Measurements from ENCODE around the gene PEPD. TPM values are rescaled to one million over a fixed set of nuclear protein-coding genes. Genes with fewer than 3 reads are reported as not detected.
"Not testable (repeated sequence)": the region's sequence is repeated elsewhere in the genome, so short reads cannot be mapped to it uniquely, and the experiment has no call there.

Gene PEPD
- polyA plus RNA-seq, 1 donor from 2014 or later = 91.1 TPM

GRCh38 chr19:33500991-33501390 lies 20.6 kb downstream of the PEPD start:
- H3K4me3 Mint-ChIP-seq = no peak overlapping the region
- peaks cover 4% of the 10 kb centered on the region for H3K36me3 Mint-ChIP-seq
- peaks cover 0 to under 1% (median 0%) of the 10 kb centered on the region in 3 donors for H3K4me1 Mint-ChIP-seq
- H3K9me3 Mint-ChIP-seq = no peaks in the 10 kb centered on the region
- H3K27me3 Mint-ChIP-seq = no peaks in the 10 kb centered on the region
- no peak overlapping the region for H3K27ac Mint-ChIP-seq

GRCh38 chr19:33500586-33500985 lies 21.0 kb downstream of the PEPD start:
- no peak overlapping the region for H3K27ac Mint-ChIP-seq
- peaks cover 4% of the 10 kb centered on the region for H3K36me3 Mint-ChIP-seq
- no peak overlapping the region for H3K4me3 Mint-ChIP-seq
- no peaks in the 10 kb centered on the region for H3K27me3 Mint-ChIP-seq
- no peaks in the 10 kb centered on the region for H3K9me3 Mint-ChIP-seq
- no peaks in the 10 kb centered on the region for H3K4me1 Mint-ChIP-seq

GRCh38 chr19:33499671-33500506 lies 21.7 kb downstream of the PEPD start:
- Mint-ChIP-seq H3K36me3 (peaks cover 4% of the 10 kb centered on the region), H3K4me1 (peaks cover 0 to 1% (median 0%) of the 10 kb centered on the region in 3 donors), H3K27me3 (no peaks in the 10 kb centered on the region), H3K27ac (no peak overlapping the region), H3K9me3 (no peaks in the 10 kb centered on the region), H3K4me3 (no peak overlapping the region)

- Mint-ChIP-seq H3K9me3 (no peaks in the 10 kb centered on the region), H3K4me3 (no peak overlapping the region), H3K36me3 (peaks cover 4% of the 10 kb centered on the region), H3K4me1 (peaks cover 0 to 1% (median 0%) of the 10 kb centered on the region in 3 donors), H3K27ac (no peak overlapping the region), H3K27me3 (no peaks in the 10 kb centered on the region)
Measured at GRCh38 chr19:33499248-33499647, 22.3 kb downstream of the PEPD start.

- peaks cover 0 to 1% (median 0%) of the 10 kb centered on the region in 3 donors for H3K4me1 Mint-ChIP-seq
- H3K9me3 Mint-ChIP-seq = no peaks in the 10 kb centered on the region
- H3K27ac Mint-ChIP-seq = no peak overlapping the region
- H3K36me3 Mint-ChIP-seq = peaks cover 4% of the 10 kb centered on the region
- H3K27me3 Mint-ChIP-seq = no peaks in the 10 kb centered on the region
- peak overlapping the region in 1 of 4 donors; percentile 15 for H3K4me3 Mint-ChIP-seq
Measured at GRCh38 chr19:33498391-33499000, 23.1 kb downstream of the PEPD start.

- peaks cover 0 to 1% (median 0%) of the 10 kb centered on the region in 3 donors for H3K4me1 Mint-ChIP-seq
- no peaks in the 10 kb centered on the region for H3K9me3 Mint-ChIP-seq
- H3K27ac Mint-ChIP-seq = no peak overlapping the region
- H3K36me3 Mint-ChIP-seq = peaks cover 4% of the 10 kb centered on the region
- no peak overlapping the region for H3K4me3 Mint-ChIP-seq
- H3K27me3 Mint-ChIP-seq = no peaks in the 10 kb centered on the region
Measured at GRCh38 chr19:33497778-33498175, 23.8 kb downstream of the PEPD start.

- Mint-ChIP-seq H3K27ac (no peak overlapping the region), H3K4me1 (peaks cover 0 to 1% (median 0%) of the 10 kb centered on the region in 3 donors), H3K36me3 (peaks cover 4% of the 10 kb centered on the region), H3K9me3 (no peaks in the 10 kb centered on the region), H3K4me3 (no peak overlapping the region), H3K27me3 (no peaks in the 10 kb centered on the region)
Measured at GRCh38 chr19:33497131-33497777, 24.3 kb downstream of the PEPD start.

- Mint-ChIP-seq H3K27ac (no peak overlapping the region), H3K4me1 (peaks cover 0 to 1% (median 0%) of the 10 kb centered on the region in 3 donors), H3K9me3 (no peaks in the 10 kb centered on the region), H3K36me3 (peaks cover 4% of the 10 kb centered on the region), H3K27me3 (no peaks in the 10 kb centered on the region), H3K4me3 (no peak overlapping the region)
Measured at GRCh38 chr19:33496038-33496895, 25.3 kb downstream of the PEPD start.

GRCh38 chr19:33493401-33494275 lies 28.0 kb downstream of the PEPD start:
- H3K9me3 Mint-ChIP-seq = no peaks in the 10 kb centered on the region
- H3K4me3 Mint-ChIP-seq = peak overlapping the region in 1 of 4 donors; percentile 33
- no peak overlapping the region for H3K27ac Mint-ChIP-seq
- peaks cover 4% of the 10 kb centered on the region for H3K36me3 Mint-ChIP-seq
- no peaks in the 10 kb centered on the region for H3K27me3 Mint-ChIP-seq
- H3K4me1 Mint-ChIP-seq = peaks cover 0 to 1% (median 0%) of the 10 kb centered on the region in 3 donors

GRCh38 chr19:33492951-33493350 lies 28.6 kb downstream of the PEPD start:
- Mint-ChIP-seq H3K36me3 (peaks cover under 1% of the 10 kb centered on the region), H3K9me3 (no peaks in the 10 kb centered on the region), H3K27ac (no peak overlapping the region), H3K4me1 (peaks cover 0 to 1% (median 0%) of the 10 kb centered on the region in 3 donors), H3K4me3 (no peak overlapping the region), H3K27me3 (no peaks in the 10 kb centered on the region)

GRCh38 chr19:33492090-33492489 lies 29.5 kb downstream of the PEPD start:
- no peaks in the 10 kb centered on the region for H3K9me3 Mint-ChIP-seq
- H3K27me3 Mint-ChIP-seq = no peaks in the 10 kb centered on the region
- no peak overlapping the region for H3K4me3 Mint-ChIP-seq
- no peak overlapping the region for H3K27ac Mint-ChIP-seq
- H3K4me1 Mint-ChIP-seq = peaks cover 0 to 1% (median 0%) of the 10 kb centered on the region in 3 donors
- no peaks in the 10 kb centered on the region for H3K36me3 Mint-ChIP-seq

GRCh38 chr19:33490596-33490995 lies 31.0 kb downstream of the PEPD start:
- not testable (repeated sequence) for H3K27me3 Mint-ChIP-seq, H3K27ac Mint-ChIP-seq, H3K9me3 Mint-ChIP-seq, H3K4me1 Mint-ChIP-seq, H3K4me3 Mint-ChIP-seq, H3K36me3 Mint-ChIP-seq

- Mint-ChIP-seq H3K4me1 (no peaks in the 10 kb centered on the region), H3K4me3 (no peak overlapping the region), H3K27ac (no peak overlapping the region), H3K27me3 (no peaks in the 10 kb centered on the region), H3K36me3 (peaks cover 2% of the 10 kb centered on the region), H3K9me3 (no peaks in the 10 kb centered on the region)
Measured at GRCh38 chr19:33490041-33490451, 31.5 kb downstream of the PEPD start.

- Mint-ChIP-seq H3K9me3 (peaks cover 0 to 2% (median 0%) of the 10 kb centered on the region in 3 donors), H3K27me3 (no peaks in the 10 kb centered on the region), H3K4me1 (no peaks in the 10 kb centered on the region), H3K36me3 (peaks cover 6% of the 10 kb centered on the region), H3K27ac (no peak overlapping the region), H3K4me3 (no peak overlapping the region)
Measured at GRCh38 chr19:33488826-33489225, 32.8 kb downstream of the PEPD start.

Data from IgD-negative memory B cell (primary cell).